ENCODE data around the gene NKAIN1. TPM values are rescaled to one million over a fixed set of nuclear protein-coding genes. Genes with fewer than 3 reads are reported as not detected.
"Not testable (repeated sequence)": the region's sequence is repeated elsewhere in the genome, so short reads cannot be mapped to it uniquely, and the experiment has no call there.

The NKAIN1 gene
- total RNA-seq, 1 experiment from 2014 or later, result not detected

GRCh38 chr1:31272369-31272768 lies 32.7 kb upstream of the NKAIN1 start:
- no TSS peak for BruUV-seq (replicated peaks)
- no peak overlapping the region for H3K27ac Mint-ChIP-seq (ENCODE audit: unreplicated experiment)
- H3K9me3 Mint-ChIP-seq (ENCODE audit: low read depth, unreplicated experiment), result no peaks in the 10 kb centered on the region
- DNase-seq, result no peak
- no peaks in the 10 kb centered on the region for H3K27me3 Mint-ChIP-seq (ENCODE audit: unreplicated experiment)
- no peak for TF ChIP-seq CTCF (IDR thresholded peaks at IDR 0.05; ENCODE audit: unreplicated experiment)
- CTCF ChIA-PET, result interaction anchor here (0.6 to 0.7 kb wide), 2 partner anchors 8 to 1408 kb away, joined by 3 to 6 read pairs; no protein-coding TSS in a partner anchor
- intact Hi-C loops (cut with micrococcal nuclease; ENCODE audit: unreplicated experiment), result no loop called here
- H3K4me1 Mint-ChIP-seq (ENCODE audit: low read depth, unreplicated experiment), result no peaks in the 10 kb centered on the region
- H3K36me3 Mint-ChIP-seq (ENCODE audit: insufficient read depth, unreplicated experiment), result peaks cover 25% of the 10 kb centered on the region
- H3K4me3 Mint-ChIP-seq (ENCODE audit: low read depth, unreplicated experiment), result no peak overlapping the region

GRCh38 chr1:31266547-31266946 lies 26.9 kb upstream of the NKAIN1 start:
- no peak overlapping the region for H3K4me3 Mint-ChIP-seq (ENCODE audit: low read depth, unreplicated experiment)
- peaks cover 26% of the 10 kb centered on the region for H3K36me3 Mint-ChIP-seq (ENCODE audit: insufficient read depth, unreplicated experiment)
- no peaks in the 10 kb centered on the region for H3K4me1 Mint-ChIP-seq (ENCODE audit: low read depth, unreplicated experiment)
- H3K27ac Mint-ChIP-seq (ENCODE audit: unreplicated experiment), result no peak overlapping the region
- intact Hi-C loops (cut with micrococcal nuclease; ENCODE audit: unreplicated experiment), result no loop called here
- BruUV-seq (replicated peaks), result no TSS peak
- H3K9me3 Mint-ChIP-seq (ENCODE audit: low read depth, unreplicated experiment), result no peaks in the 10 kb centered on the region
- CTCF ChIA-PET, result no interaction called here
- DNase-seq, result no peak
- H3K27me3 Mint-ChIP-seq (ENCODE audit: unreplicated experiment), result no peaks in the 10 kb centered on the region
- no peak for TF ChIP-seq CTCF (IDR thresholded peaks at IDR 0.05; ENCODE audit: unreplicated experiment)

GRCh38 chr1:31264790-31265386 lies 25.2 kb upstream of the NKAIN1 start:
- H3K9me3 Mint-ChIP-seq (ENCODE audit: low read depth, unreplicated experiment), result no peaks in the 10 kb centered on the region
- intact Hi-C loops (cut with micrococcal nuclease; ENCODE audit: unreplicated experiment), result no loop called here
- H3K4me1 Mint-ChIP-seq (ENCODE audit: low read depth, unreplicated experiment), result no peaks in the 10 kb centered on the region
- H3K36me3 Mint-ChIP-seq (ENCODE audit: insufficient read depth, unreplicated experiment), result peaks cover 25% of the 10 kb centered on the region
- no peak for TF ChIP-seq CTCF (IDR thresholded peaks at IDR 0.05; ENCODE audit: unreplicated experiment)
- CTCF ChIA-PET, result no interaction called here
- BruUV-seq (replicated peaks), result no TSS peak
- no peaks in the 10 kb centered on the region for H3K27me3 Mint-ChIP-seq (ENCODE audit: unreplicated experiment)
- DNase-seq, result no peak
- no peak overlapping the region for H3K27ac Mint-ChIP-seq (ENCODE audit: unreplicated experiment)
- no peak overlapping the region for H3K4me3 Mint-ChIP-seq (ENCODE audit: low read depth, unreplicated experiment)

GRCh38 chr1:31263408-31263807 lies 23.7 kb upstream of the NKAIN1 start:
- intact Hi-C loops (cut with micrococcal nuclease; ENCODE audit: unreplicated experiment), result no loop called here
- no peak for DNase-seq
- H3K4me3 Mint-ChIP-seq (ENCODE audit: low read depth, unreplicated experiment), result no peak overlapping the region
- no TSS peak for BruUV-seq (replicated peaks)
- no peaks in the 10 kb centered on the region for H3K27me3 Mint-ChIP-seq (ENCODE audit: unreplicated experiment)
- H3K4me1 Mint-ChIP-seq (ENCODE audit: low read depth, unreplicated experiment), result no peaks in the 10 kb centered on the region
- CTCF ChIA-PET, result interaction anchor here (0.7 kb wide), 1 partner anchor 38 kb away, joined by 4 read pairs; no protein-coding TSS in a partner anchor
- no peak for TF ChIP-seq CTCF (IDR thresholded peaks at IDR 0.05; ENCODE audit: unreplicated experiment)
- no peaks in the 10 kb centered on the region for H3K9me3 Mint-ChIP-seq (ENCODE audit: low read depth, unreplicated experiment)
- no peak overlapping the region for H3K27ac Mint-ChIP-seq (ENCODE audit: unreplicated experiment)
- peaks cover 31% of the 10 kb centered on the region for H3K36me3 Mint-ChIP-seq (ENCODE audit: insufficient read depth, unreplicated experiment)

GRCh38 chr1:31262393-31262792 lies 22.7 kb upstream of the NKAIN1 start:
- H3K27me3 Mint-ChIP-seq (ENCODE audit: unreplicated experiment); H3K27ac Mint-ChIP-seq (ENCODE audit: unreplicated experiment); H3K4me3 Mint-ChIP-seq (ENCODE audit: low read depth, unreplicated experiment); H3K4me1 Mint-ChIP-seq (ENCODE audit: low read depth, unreplicated experiment); H3K9me3 Mint-ChIP-seq (ENCODE audit: low read depth, unreplicated experiment); intact Hi-C loops (cut with micrococcal nuclease; ENCODE audit: unreplicated experiment); BruUV-seq (replicated peaks); DNase-seq: not testable (repeated sequence)
- CTCF ChIA-PET, result interaction anchor here (0.8 kb wide), 2 partner anchors 34 to 100 kb away, joined by 5 read pairs; partner anchors contain the start of genes SNRNP40 and ZCCHC17
- peaks cover 32% of the 10 kb centered on the region for H3K36me3 Mint-ChIP-seq (ENCODE audit: insufficient read depth, unreplicated experiment)

Measured in Calu3 (cell line).